Measurements from ENCODE around the gene KRTAP12-3. TPM values are rescaled to one million over a fixed set of nuclear protein-coding genes. Genes with fewer than 3 reads are reported as not detected.
"Not testable (repeated sequence)": the region's sequence is repeated elsewhere in the genome, so short reads cannot be mapped to it uniquely, and the experiment has no call there.

The KRTAP12-3 gene
- total RNA-seq, 1 donor from 2014 or later = not detected

GRCh38 chr21:44627181-44627822, 30.4 kb upstream of the KRTAP12-3 start:
- intact Hi-C loops (cut with micrococcal nuclease) = not testable (repeated sequence)

GRCh38 chr21:44627831-44628233, 29.9 kb upstream of the KRTAP12-3 start:
- intact Hi-C loops (cut with micrococcal nuclease) = not testable (repeated sequence)

GRCh38 chr21:44628707-44629391, 28.9 kb upstream of the KRTAP12-3 start:
- intact Hi-C loops (cut with micrococcal nuclease) = no loop called here

GRCh38 chr21:44630440-44630839, 27.3 kb upstream of the KRTAP12-3 start:
- intact Hi-C loops (cut with micrococcal nuclease) = no loop called here

- intact Hi-C loops (cut with micrococcal nuclease) = no loop called here
These were observed 25.7 kb upstream of the KRTAP12-3 start for GRCh38 chr21:44632067-44632466.

DNA sequence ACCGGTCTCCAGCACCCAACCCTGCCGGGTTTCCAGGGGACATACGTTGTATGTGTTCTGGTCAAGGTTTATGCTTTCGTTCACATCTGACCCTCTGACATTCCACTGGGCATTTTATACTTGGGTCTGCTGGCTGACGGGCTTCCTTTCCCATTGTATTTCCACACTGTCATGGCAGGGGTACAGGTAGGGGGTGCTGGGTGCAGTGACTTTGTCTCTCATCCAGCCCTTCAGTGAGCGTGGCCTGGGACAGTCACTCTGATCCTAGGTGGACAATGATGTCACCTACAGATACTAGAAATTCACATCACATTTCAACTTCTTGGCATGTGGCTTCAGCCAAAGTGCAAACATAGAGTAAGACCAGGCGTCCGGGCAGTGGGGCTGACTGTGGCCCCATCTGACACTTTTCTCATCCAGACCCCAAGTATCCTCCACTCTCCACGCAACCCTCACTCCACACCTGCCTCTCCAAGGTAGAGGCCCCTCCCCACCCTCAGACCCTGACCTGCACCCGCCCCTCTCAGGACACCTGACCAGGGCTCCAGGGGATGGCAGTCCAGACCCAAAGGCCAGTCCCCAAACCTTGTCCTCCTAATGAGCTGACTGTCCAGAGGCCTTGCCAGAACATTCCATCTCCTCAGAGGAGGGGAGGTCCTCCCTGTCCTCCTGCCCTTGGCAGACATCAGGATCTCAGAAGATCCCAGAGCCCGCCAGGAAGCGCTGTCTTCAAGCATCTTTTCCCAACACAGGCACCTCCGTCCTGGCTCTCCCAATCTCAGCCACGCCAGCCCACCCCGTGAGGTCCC, 21.3 kb upstream of the KRTAP12-3 start:
- intact Hi-C loops (cut with micrococcal nuclease) = no loop called here

- intact Hi-C loops (cut with micrococcal nuclease) = no loop called here
These were observed 20.5 kb upstream of the KRTAP12-3 start, which contains the start of gene KRTAP10-10 for GRCh38 chr21:44637018-44637850. TSS of gene KRTAP10-10 (plus strand) at chr21:44637356. CDS start at chr21:44637418, 62 bp downstream.

- intact Hi-C loops (cut with micrococcal nuclease) = not testable (repeated sequence)
These were observed 19.8 kb upstream of the KRTAP12-3 start for GRCh38 chr21:44637851-44638348.

DNA sequence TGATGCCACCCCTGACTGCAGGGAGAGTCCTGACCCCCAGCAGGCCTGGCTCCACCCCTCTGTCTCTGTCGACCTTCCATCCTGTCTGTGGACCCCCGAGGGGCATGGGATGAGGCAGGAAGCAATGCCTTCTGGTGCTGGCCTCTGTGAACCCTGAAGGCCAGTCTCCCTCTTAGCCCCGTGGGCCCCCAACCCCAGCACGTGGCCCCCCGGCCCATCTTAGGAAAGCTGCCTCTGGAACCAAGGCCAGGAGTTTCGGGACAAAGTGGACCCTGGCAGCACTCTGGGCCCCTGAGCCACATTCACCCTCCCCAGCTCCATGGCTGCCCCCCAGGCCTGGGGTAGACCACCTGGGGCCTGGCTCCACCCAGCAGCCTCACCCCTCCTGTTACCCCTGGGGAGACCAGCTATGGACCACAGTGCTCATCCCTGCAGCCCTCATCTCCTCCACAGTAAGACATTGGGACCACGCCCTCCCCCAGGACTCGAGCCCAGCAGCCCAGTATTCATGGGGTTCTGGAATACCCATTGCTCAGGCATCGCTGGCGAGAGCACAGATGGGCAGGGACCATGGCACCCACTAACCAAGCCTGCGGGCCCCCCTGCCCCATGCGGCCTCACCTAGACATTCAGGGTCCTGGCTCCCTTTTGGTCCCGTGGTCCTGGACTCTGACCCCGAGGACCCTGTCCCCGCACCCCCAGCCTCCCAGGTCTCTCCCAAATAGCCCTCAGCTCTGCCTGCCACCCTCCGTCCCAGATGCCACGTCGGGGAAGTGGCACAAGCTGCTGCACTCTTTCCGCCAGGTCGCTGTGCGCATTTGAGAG, 19.0 kb upstream of the KRTAP12-3 start:
- intact Hi-C loops (cut with micrococcal nuclease) = not testable (repeated sequence)

- intact Hi-C loops (cut with micrococcal nuclease) = no loop called here
These were observed 18.4 kb upstream of the KRTAP12-3 start for GRCh38 chr21:44639331-44639655.

GRCh38 chr21:44640761-44641160, 17.0 kb upstream of the KRTAP12-3 start:
- intact Hi-C loops (cut with micrococcal nuclease) = no loop called here

GRCh38 chr21:44643741-44644310, 13.9 kb upstream of the KRTAP12-3 start:
- intact Hi-C loops (cut with micrococcal nuclease) = no loop called here

GRCh38 chr21:44644878-44645277, 12.9 kb upstream of the KRTAP12-3 start:
- intact Hi-C loops (cut with micrococcal nuclease) = no loop called here

- intact Hi-C loops (cut with micrococcal nuclease) = not testable (repeated sequence)
These were observed 11.1 kb upstream of the KRTAP12-3 start, which contains the start of gene KRTAP10-11 for GRCh38 chr21:44646366-44647221. TSS of gene KRTAP10-11 (plus strand) at chr21:44646414. CDS start at chr21:44646459, 45 bp downstream.

DNA sequence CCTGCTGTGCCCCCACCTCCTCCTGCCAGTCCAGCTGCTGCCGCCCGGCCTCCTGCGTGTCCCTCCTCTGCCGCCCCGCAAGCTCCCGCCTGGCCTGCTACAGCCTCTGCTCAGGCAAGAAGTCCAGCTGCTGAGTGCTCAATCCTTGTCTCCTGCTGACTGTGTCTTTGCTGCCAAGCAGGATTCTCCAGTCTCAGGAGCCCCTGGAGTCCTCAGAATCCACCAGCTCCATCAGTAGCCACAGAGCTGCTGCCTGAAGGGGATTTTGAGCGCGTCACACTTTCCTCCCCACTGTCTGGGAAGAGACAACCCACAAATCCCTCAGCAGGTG, 10.5 kb upstream of the KRTAP12-3 start:
- intact Hi-C loops (cut with micrococcal nuclease) = no loop called here

- intact Hi-C loops (cut with micrococcal nuclease) = no loop called here
These were observed 9.0 kb upstream of the KRTAP12-3 start for GRCh38 chr21:44648557-44649311.

GRCh38 chr21:44649521-44650100, 8.1 kb upstream of the KRTAP12-3 start:
- intact Hi-C loops (cut with micrococcal nuclease) = no loop called here
